Measurements from ENCODE around the gene GAL3ST2.
A peak's percentile ranks its signal among the peaks of the same experiment; 100 is the strongest.
"Not testable (repeated sequence)": the region's sequence is repeated elsewhere in the genome, so short reads cannot be mapped to it uniquely, and the experiment has no call there.

The GAL3ST2 gene

GRCh38 chr2:241748468-241749256 is 28.0 kb upstream of the GAL3ST2 start:
- no peak for DNase-seq (ENCODE audit: low read depth)

GRCh38 chr2:241750076-241750840 is 26.4 kb upstream of the GAL3ST2 start:
- no peak for DNase-seq (ENCODE audit: low read depth)

- DNase-seq (ENCODE audit: low read depth) = no peak
Measured at GRCh38 chr2:241751152-241751551, 25.5 kb upstream of the GAL3ST2 start.

- DNase-seq (ENCODE audit: low read depth) = no peak
Measured at GRCh38 chr2:241751776-241752175, 24.8 kb upstream of the GAL3ST2 start.

- no peak for DNase-seq (ENCODE audit: low read depth)
Measured at GRCh38 chr2:241752253-241752652, 24.4 kb upstream of the GAL3ST2 start.

GRCh38 chr2:241752689-241753276 is 23.8 kb upstream of the GAL3ST2 start:
- no peak for DNase-seq (ENCODE audit: low read depth)

- no peak for DNase-seq (ENCODE audit: low read depth)
Measured at GRCh38 chr2:241753493-241753892, 23.1 kb upstream of the GAL3ST2 start.

- DNase-seq (ENCODE audit: low read depth) = no peak
Measured at GRCh38 chr2:241754042-241754441, 22.6 kb upstream of the GAL3ST2 start.

GRCh38 chr2:241755166-241755565 is 21.5 kb upstream of the GAL3ST2 start:
- no peak for DNase-seq (ENCODE audit: low read depth)

- DNase-seq (ENCODE audit: low read depth) = no peak
Measured at GRCh38 chr2:241755777-241756176, 20.8 kb upstream of the GAL3ST2 start.

- no peak for DNase-seq (ENCODE audit: low read depth)
Measured at GRCh38 chr2:241759067-241759807, 17.4 kb upstream of the GAL3ST2 start.

- not testable (repeated sequence) for DNase-seq (ENCODE audit: low read depth)
Measured at GRCh38 chr2:241759893-241760292, 16.7 kb upstream of the GAL3ST2 start.

GRCh38 chr2:241760301-241760771 is 16.3 kb upstream of the GAL3ST2 start:
- no peak for DNase-seq (ENCODE audit: low read depth)

GRCh38 chr2:241762321-241762932 is 14.2 kb upstream of the GAL3ST2 start:
- DNase-seq (ENCODE audit: low read depth) = no peak

- peak; percentile 24 for DNase-seq (ENCODE audit: low read depth)
Measured at GRCh38 chr2:241762933-241763369, 13.7 kb upstream of the GAL3ST2 start.

GRCh38 chr2:241763551-241764274 is 12.9 kb upstream of the GAL3ST2 start:
- no peak for DNase-seq (ENCODE audit: low read depth)

- no peak for DNase-seq (ENCODE audit: low read depth)
Measured at GRCh38 chr2:241764275-241765241, 12.1 kb upstream of the GAL3ST2 start.

GRCh38 chr2:241767464-241768250 is 9.0 kb upstream of the GAL3ST2 start:
- no peak for DNase-seq (ENCODE audit: low read depth)

- no peak for DNase-seq (ENCODE audit: low read depth)
Measured at GRCh38 chr2:241768251-241768711, 8.3 kb upstream of the GAL3ST2 start.

Data from stimulated activated CD8-positive, alpha-beta memory T cell treated with anti-CD3 and anti-CD28 coated beads, Interleukin-15, amount 100 ng/mL, for 1 hour (primary cell).